HepG2 (cell line): Measurements from ENCODE around the gene RPAP2. TPM values are rescaled to one million over a fixed set of nuclear protein-coding genes. Genes with fewer than 3 reads are reported as not detected.
A peak's percentile ranks its signal among the peaks of the same experiment; 100 is the strongest.
"Not testable (repeated sequence)": the region's sequence is repeated elsewhere in the genome, so short reads cannot be mapped to it uniquely, and the experiment has no call there.

Experiments used
- ATAC-seq: fragments of 200-7000 bp; cut with Tn5 transposase; 3 replicates; pipeline ENCODE4 v1.9.1; 2020; ENCODE audit warnings: mild to moderate bottlenecking, moderate library complexity
- BruUV-seq: library from RNA; stranded (reverse); fragments of 400-500 nt; replicated peaks from 2 replicates; lab custom pipeline; 2021; lab: Mats Ljungman, UMichigan
- CTCF ChIA-PET: fragments of 300-600 bp; formaldehyde crosslinking; extraction: SDS; loops from one replicate; lab custom pipeline; 2021; ENCODE audit warnings: low total read pairs, inconsistent platforms, low intra/inter-chr PET ratio; lab: Yijun Ruan, JAX
- POLR2A ChIA-PET: fragments of 350-600 bp; sonication (Branson Sonifier 250); formaldehyde crosslinking; loops from one replicate; lab custom pipeline; 2020; ENCODE audit warnings: antibody characterized with exemption, inconsistent platforms; lab: Yijun Ruan, JAX
- DNase-seq: peaks from one replicate; pipeline ENCODE4 v3.0.0-alpha.2; 2015; ENCODE audit warnings: low spot score
- FAIRE-seq: peaks from 3 replicates; lab custom pipeline; 2011; peaks lifted over from hg19 to GRCh38; lab: Jason Lieb, UNC
- H2AFZ ChIP-seq: one replicate; pipeline ENCODE4 v1.6.1; 2011; ENCODE audit warnings: low read length, inconsistent platforms
- H3K27ac ChIP-seq: fragments of 300-600 bp; 3 replicates; pipeline ENCODE4 v1.8.0; 2011; ENCODE audit warnings: mixed run types, mild to moderate bottlenecking, mixed read lengths, low read length, inconsistent platforms; ENCODE audit not compliant: insufficient read depth; ENCODE audit errors: extremely low read length
- H3K27me3 ChIP-seq, 2 experiments: fragments of 200-600 bp in 1 of 2; 2 replicates in 1 of 2; 3 replicates in 1 of 2; pipeline versions ENCODE4 v1.6.0 to v1.8.0; 2011; ENCODE audit warnings: low read length in 2 of 2, mild to moderate bottlenecking in 2 of 2, moderate library complexity in 2 of 2, inconsistent platforms in 1 of 2; ENCODE audit not compliant: insufficient read depth in 2 of 2, control insufficient read depth in 1 of 2
- H3K36me3 ChIP-seq, 2 experiments: fragments of 200-600 bp in 1 of 2; replicated peaks in 1 of 2; 2 replicates in 1 of 2; 3 replicates in 1 of 2; pipeline versions ENCODE4 v1.5.1 to v1.8.0; 2011; ENCODE audit warnings: low read length in 2 of 2, inconsistent platforms in 1 of 2; ENCODE audit not compliant: insufficient read depth in 2 of 2, control insufficient read depth in 1 of 2
- H3K4me1 ChIP-seq: 2 replicates; pipeline ENCODE4 v1.5.1; 2012; ENCODE audit warnings: low read length, inconsistent platforms; ENCODE audit not compliant: insufficient read depth
- H3K4me2 ChIP-seq: 2 replicates; pipeline ENCODE4 v1.6.0; 2011; ENCODE audit warnings: low read depth, low read length, inconsistent platforms
- H3K4me3 ChIP-seq, 3 experiments: fragments of 200-600 bp in 1 of 3; sonication (generic), shearing (Covaris generic) in 1 of 3; replicated peaks in 1 of 3; 2 replicates each; pipeline ENCODE4 v1.5.1; 2011 to 2016; ENCODE audit warnings: low read length in 3 of 3, inconsistent platforms in 2 of 3, low read depth in 2 of 3, mild to moderate bottlenecking in 2 of 3, control low read depth in 1 of 3, mixed read lengths in 1 of 3; ENCODE audit not compliant: insufficient read depth in 1 of 3
- H3K79me2 ChIP-seq: one replicate; pipeline ENCODE4 v1.6.1; 2011; ENCODE audit warnings: low read length, inconsistent platforms; ENCODE audit not compliant: insufficient read depth
- H3K9ac ChIP-seq: 2 replicates; pipeline ENCODE4 v1.6.0; 2011; ENCODE audit warnings: mild to moderate bottlenecking, low read depth, low read length, inconsistent platforms; ENCODE audit not compliant: insufficient read depth
- H3K9me3 ChIP-seq: 2 replicates; pipeline ENCODE4 v1.5.1; 2012; ENCODE audit warnings: mild to moderate bottlenecking, low read length
- H4K20me1 ChIP-seq: 2 replicates; pipeline ENCODE4 v1.6.0; 2011; ENCODE audit warnings: inconsistent platforms, mild to moderate bottlenecking, low read length, moderate library complexity; ENCODE audit not compliant: insufficient read depth
- ATF7 ChIP-seq, 2 experiments: fragments of 450-650 bp in 1 of 2; sonication (generic) in 1 of 2; formaldehyde crosslinking in 1 of 2; IDR thresholded peaks; 2 replicates each; pipeline versions ENCODE4 v1.4.0 to v1.6.1; 2016 to 2020; ENCODE audit warnings: antibody characterized with exemption in 1 of 2, mild to moderate bottlenecking in 1 of 2, missing genetic modification reagents in 1 of 2
- CHD2 ChIP-seq: IDR thresholded peaks from 2 replicates; pipeline ENCODE4 v1.6.1; 2011; ENCODE audit warnings: low read depth, low read length, improper control_type of control experiment
- FOSL2 ChIP-seq: sonication (generic); formaldehyde crosslinking; IDR thresholded peaks from 2 replicates; pipeline ENCODE4 v1.4.0; 2020; ENCODE audit warnings: missing genetic modification reagents
- GATA4 ChIP-seq: sonication (generic); IDR thresholded peaks from 2 replicates; pipeline ENCODE4 v1.6.1; 2016; ENCODE audit warnings: antibody characterized with exemption, low read depth, borderline replicate concordance
- MBD4 ChIP-seq: IDR thresholded peaks from 2 replicates; pipeline ENCODE4 v1.6.1; 2012; ENCODE audit warnings: low read length, inconsistent platforms, borderline replicate concordance
- SMC3 ChIP-seq: IDR thresholded peaks from 2 replicates; pipeline ENCODE4 v1.6.1; 2011; ENCODE audit warnings: low read length, improper control_type of control experiment
- WGBS: methylation state at CpG from one replicate; pipeline ENCODE4 v1.1.6; 2017; ENCODE audit warnings: low lambda C conversion rate; 5-methylcytosine and 5-hydroxymethylcytosine counted together
- in situ Hi-C: cut with HindIII; loops from 2 replicates; pipeline ENCODE4 v1.10.0; 2017; ENCODE audit warnings: low pct_unique_long_range_greater_than_20kb; ENCODE audit not compliant: extremely low pct_ligation_motif_present
- intact Hi-C: fragments of 100-400 bp; cut with micrococcal nuclease; formaldehyde crosslinking; loops from one replicate; pipeline ENCODE4 v1.10.0; 2022; ENCODE audit not compliant: unreplicated experiment
- polyA plus RNA-seq, 8 experiments: library from polyadenylated mRNA; depleted of rRNA in 3 of 8; stranded (reverse) in 7 of 8; unstranded in 1 of 8; fragments of >200 nt; fragmentation: Illumina TruSeq in 4 of 8; extraction: Trizol in 4 of 8; gene quantifications; 2 replicates each; pipeline versions ENCODE4 v1.2.1 to v1.2.3, GENCODE V29; 2011 to 2016; ENCODE audit warnings: low read depth in 4 of 8, missing spikeins in 1 of 8, mixed read lengths in 1 of 8; ENCODE audit not compliant: insufficient read depth in 1 of 8
- total RNA-seq, 5 experiments: library from RNA; depleted of rRNA; stranded (reverse); fragments of >200 nt; fragmentation: Illumina TruSeq; extraction: Trizol; gene quantifications; 2 replicates each; pipeline ENCODE4 v1.2.3, GENCODE V29; 2016; ENCODE audit warnings: low read depth in 1 of 5
- TF ChIP-seq, protein P1 (sequence below): sonication (generic); formaldehyde crosslinking; IDR thresholded peaks from 2 replicates; pipeline ENCODE4 v1.4.0; 2020; ENCODE audit warnings: mild to moderate bottlenecking, missing genetic modification reagents
- TF ChIP-seq, protein P2 (sequence below): sonication (generic); formaldehyde crosslinking; IDR thresholded peaks from 2 replicates; pipeline ENCODE4 v1.4.0; 2020; ENCODE audit warnings: missing genetic modification reagents, borderline replicate concordance

The RPAP2 gene
- total and polyA plus RNA-seq, 2 of the 13 experiments (the other 11 are each of a cell fraction or from before 2014, with no cell fraction given) = 10.0 to 34.8 TPM

DNA sequence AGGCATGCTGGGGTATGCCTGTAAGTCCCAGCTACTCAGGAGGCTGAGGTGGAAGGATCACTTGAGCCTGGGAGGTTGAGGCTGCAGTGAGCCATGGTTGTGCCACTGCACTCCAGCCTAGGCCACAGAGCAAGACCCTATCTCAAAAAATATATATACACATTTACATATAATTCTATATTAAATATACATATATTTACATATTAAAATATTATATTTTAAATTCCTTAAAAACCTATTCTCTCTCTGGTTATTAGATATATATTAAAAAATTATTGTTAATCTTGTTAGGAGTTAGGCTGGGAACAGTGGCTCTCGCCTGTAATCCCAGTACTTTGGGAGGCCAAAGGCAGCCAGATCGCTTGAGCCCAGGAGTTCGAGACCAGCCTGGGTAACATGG lies 22.8 kb upstream of the RPAP2 start (continued):
- TF ChIP-seq, protein P1, sequence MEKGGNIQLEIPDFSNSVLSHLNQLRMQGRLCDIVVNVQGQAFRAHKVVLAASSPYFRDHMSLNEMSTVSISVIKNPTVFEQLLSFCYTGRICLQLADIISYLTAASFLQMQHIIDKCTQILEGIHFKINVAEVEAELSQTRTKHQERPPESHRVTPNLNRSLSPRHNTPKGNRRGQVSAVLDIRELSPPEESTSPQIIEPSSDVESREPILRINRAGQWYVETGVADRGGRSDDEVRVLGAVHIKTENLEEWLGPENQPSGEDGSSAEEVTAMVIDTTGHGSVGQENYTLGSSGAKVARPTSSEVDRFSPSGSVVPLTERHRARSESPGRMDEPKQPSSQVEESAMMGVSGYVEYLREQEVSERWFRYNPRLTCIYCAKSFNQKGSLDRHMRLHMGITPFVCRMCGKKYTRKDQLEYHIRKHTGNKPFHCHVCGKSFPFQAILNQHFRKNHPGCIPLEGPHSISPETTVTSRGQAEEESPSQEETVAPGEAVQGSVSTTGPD (CRISPR knock-in tag) = no peak
- no peak for TF ChIP-seq GATA4
- TF ChIP-seq, protein P2, sequence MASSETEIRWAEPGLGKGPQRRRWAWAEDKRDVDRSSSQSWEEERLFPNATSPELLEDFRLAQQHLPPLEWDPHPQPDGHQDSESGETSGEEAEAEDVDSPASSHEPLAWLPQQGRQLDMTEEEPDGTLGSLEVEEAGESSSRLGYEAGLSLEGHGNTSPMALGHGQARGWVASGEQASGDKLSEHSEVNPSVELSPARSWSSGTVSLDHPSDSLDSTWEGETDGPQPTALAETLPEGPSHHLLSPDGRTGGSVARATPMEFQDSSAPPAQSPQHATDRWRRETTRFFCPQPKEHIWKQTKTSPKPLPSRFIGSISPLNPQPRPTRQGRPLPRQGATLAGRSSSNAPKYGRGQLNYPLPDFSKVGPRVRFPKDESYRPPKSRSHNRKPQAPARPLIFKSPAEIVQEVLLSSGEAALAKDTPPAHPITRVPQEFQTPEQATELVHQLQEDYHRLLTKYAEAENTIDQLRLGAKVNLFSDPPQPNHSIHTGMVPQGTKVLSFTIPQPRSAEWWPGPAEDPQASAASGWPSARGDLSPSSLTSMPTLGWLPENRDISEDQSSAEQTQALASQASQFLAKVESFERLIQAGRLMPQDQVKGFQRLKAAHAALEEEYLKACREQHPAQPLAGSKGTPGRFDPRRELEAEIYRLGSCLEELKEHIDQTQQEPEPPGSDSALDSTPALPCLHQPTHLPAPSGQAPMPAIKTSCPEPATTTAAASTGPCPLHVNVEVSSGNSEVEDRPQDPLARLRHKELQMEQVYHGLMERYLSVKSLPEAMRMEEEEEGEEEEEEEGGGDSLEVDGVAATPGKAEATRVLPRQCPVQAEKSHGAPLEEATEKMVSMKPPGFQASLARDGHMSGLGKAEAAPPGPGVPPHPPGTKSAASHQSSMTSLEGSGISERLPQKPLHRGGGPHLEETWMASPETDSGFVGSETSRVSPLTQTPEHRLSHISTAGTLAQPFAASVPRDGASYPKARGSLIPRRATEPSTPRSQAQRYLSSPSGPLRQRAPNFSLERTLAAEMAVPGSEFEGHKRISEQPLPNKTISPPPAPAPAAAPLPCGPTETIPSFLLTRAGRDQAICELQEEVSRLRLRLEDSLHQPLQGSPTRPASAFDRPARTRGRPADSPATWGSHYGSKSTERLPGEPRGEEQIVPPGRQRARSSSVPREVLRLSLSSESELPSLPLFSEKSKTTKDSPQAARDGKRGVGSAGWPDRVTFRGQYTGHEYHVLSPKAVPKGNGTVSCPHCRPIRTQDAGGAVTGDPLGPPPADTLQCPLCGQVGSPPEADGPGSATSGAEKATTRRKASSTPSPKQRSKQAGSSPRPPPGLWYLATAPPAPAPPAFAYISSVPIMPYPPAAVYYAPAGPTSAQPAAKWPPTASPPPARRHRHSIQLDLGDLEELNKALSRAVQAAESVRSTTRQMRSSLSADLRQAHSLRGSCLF = no peak
- TF ChIP-seq FOSL2 = no peak
- TF ChIP-seq CHD2 = no peak
- TF ChIP-seq MBD4 = no peak

DNA sequence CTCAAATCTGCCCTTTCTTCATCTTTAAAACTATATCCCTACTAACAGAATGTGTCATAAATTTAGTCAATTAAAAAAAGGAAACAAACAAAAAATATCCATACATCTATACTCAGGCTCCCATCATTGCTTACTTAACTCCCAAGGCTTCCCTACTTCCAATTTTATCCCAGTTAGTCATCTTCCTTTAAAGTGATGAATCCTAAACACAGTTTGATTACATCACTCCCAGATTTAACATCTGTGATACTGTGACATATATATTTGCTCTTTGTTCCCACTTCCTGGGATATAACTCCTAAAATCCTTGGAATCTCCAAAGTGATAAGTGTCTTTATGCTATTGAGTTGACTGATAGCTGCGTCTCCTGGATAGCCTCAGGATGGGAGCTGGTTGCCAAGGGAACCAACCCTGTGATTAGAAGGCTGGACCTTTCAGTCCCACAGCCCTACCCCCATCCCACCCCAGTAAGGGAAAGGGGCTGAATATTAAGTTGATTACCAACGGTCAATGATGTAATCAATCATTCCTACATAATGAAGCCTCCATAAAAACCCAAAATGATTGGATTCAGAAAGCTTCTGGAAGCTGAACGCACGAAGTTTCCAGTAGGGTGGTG lies 21.6 kb upstream of the RPAP2 start:
- H3K9me3 ChIP-seq = no peaks in the 10 kb centered on the region
- H3K27me3 ChIP-seq = no peaks in the 10 kb centered on the region
- no peak overlapping the region for H2AFZ ChIP-seq
- intact Hi-C loops = no loop called here
- no peak overlapping the region for H3K4me3 ChIP-seq
- in situ Hi-C loops = no loop called here
- CTCF ChIA-PET = no interaction called here
- H4K20me1 ChIP-seq = no peaks in the 10 kb centered on the region
- DNase-seq (no peak), ATAC-seq (no peak), FAIRE-seq (no peak)
- no peak overlapping the region for H3K9ac ChIP-seq
- 98% methylated on average over 4 of the region's 4 CpGs for WGBS
- peaks cover 6 to 35% of the 10 kb centered on the region in 2 experiments for H3K36me3 ChIP-seq
- H3K4me1 ChIP-seq = no peaks in the 10 kb centered on the region
- H3K4me2 ChIP-seq = no peak overlapping the region
- POLR2A ChIA-PET = no interaction called here
- H3K27ac ChIP-seq = no peak overlapping the region
- no TSS peak for BruUV-seq
- TF ChIP-seq ATF7 (IDR thresholded peaks at IDR 0.05) = peak; percentile 21; the same call in 1 of the 2 replicates
- no peak for TF ChIP-seq ATF7 (CRISPR knock-in tag; IDR thresholded peaks at IDR 0.05)
- TF ChIP-seq SMC3 = no peak
- no peaks in the 10 kb centered on the region for H3K79me2 ChIP-seq

DNA sequence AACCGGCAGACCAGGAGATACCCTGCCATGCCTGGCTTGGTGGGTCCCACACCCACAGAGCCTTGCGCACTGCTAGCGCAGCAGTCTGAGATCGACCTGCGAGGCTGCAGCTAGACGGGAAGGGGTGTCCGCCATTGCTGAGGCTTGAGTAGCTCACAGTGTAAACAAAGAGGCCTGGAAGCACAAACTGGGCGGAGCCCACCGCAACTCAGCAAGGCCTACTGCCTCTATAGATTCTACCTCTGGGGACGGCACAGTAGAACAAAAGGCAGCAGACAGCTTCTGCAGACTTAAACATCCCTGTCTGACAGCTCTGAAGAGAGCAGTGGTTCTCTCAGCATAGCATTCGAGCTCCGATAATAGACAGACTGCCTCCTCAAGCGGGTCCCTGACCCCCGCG lies 19.1 kb upstream of the RPAP2 start:
- intact Hi-C loops, H3K9ac ChIP-seq, H3K79me2 ChIP-seq, H3K4me3 ChIP-seq, H2AFZ ChIP-seq, ATAC-seq, H3K27me3 ChIP-seq, H4K20me1 ChIP-seq, POLR2A ChIA-PET, H3K4me1 ChIP-seq, H3K4me2 ChIP-seq, CTCF ChIA-PET, H3K9me3 ChIP-seq, BruUV-seq, in situ Hi-C loops, H3K27ac ChIP-seq, FAIRE-seq, DNase-seq: not testable (repeated sequence)
- H3K36me3 ChIP-seq = peaks cover 6 to 22% of the 10 kb centered on the region in 2 experiments; a peak in 3 of 5 replicates
- 95% methylated on average over 8 of the region's 15 CpGs for WGBS
